Amniotic epithelial cell (primary cell): ENCODE results near the gene ETV7.
"Not testable (repeated sequence)": the region's sequence is repeated elsewhere in the genome, so short reads cannot be mapped to it uniquely, and the experiment has no call there.

Experiments used
- DNase-seq: peaks from one replicate; pipeline ENCODE4 v3.0.0-alpha.2; 2010; ENCODE audit warnings: low read depth

ETV7 gene

GRCh38 chr6:36340618-36341454 lies 46.6 kb downstream of the ETV7 start:
- peak; percentile 52 for DNase-seq

- no peak for DNase-seq
These were observed 47.2 kb downstream of the ETV7 start for GRCh38 chr6:36340306-36340617.

- DNase-seq, result no peak
These were observed 48.3 kb downstream of the ETV7 start for GRCh38 chr6:36339146-36339545.

GRCh38 chr6:36338223-36338622 lies 49.2 kb downstream of the ETV7 start:
- DNase-seq, result not testable (repeated sequence)

- no peak for DNase-seq
These were observed 49.7 kb downstream of the ETV7 start for GRCh38 chr6:36337814-36338213.

GRCh38 chr6:36336779-36337241 lies 50.7 kb downstream of the ETV7 start, which contains the start of gene BNIP5:
BNIP5 (minus strand) TSS chr6:36336888; CDS start chr6:36330690, 6,198 bp downstream.
- DNase-seq, result no peak

- DNase-seq, result no peak
These were observed 51.2 kb downstream of the ETV7 start for GRCh38 chr6:36336208-36336710.

- DNase-seq, result no peak
These were observed 51.8 kb downstream of the ETV7 start for GRCh38 chr6:36335465-36336207.

- DNase-seq, result no peak
These were observed 52.5 kb downstream of the ETV7 start for GRCh38 chr6:36334832-36335459.

- DNase-seq, result no peak
These were observed 53.3 kb downstream of the ETV7 start for GRCh38 chr6:36333931-36334725.

GRCh38 chr6:36333171-36333895 lies 54.1 kb downstream of the ETV7 start:
- DNase-seq, result no peak

- DNase-seq, result no peak
These were observed 56.1 kb downstream of the ETV7 start for GRCh38 chr6:36331381-36331780.

GRCh38 chr6:36330366-36330765 lies 57.1 kb downstream of the ETV7 start:
- DNase-seq, result no peak

GRCh38 chr6:36329798-36330291 lies 57.6 kb downstream of the ETV7 start:
- DNase-seq, result no peak

- DNase-seq, result no peak
These were observed 58.9 kb downstream of the ETV7 start for GRCh38 chr6:36328600-36328999.

- DNase-seq, result no peak
These were observed 59.6 kb downstream of the ETV7 start for GRCh38 chr6:36327919-36328236.

- no peak for DNase-seq
These were observed 60.1 kb downstream of the ETV7 start for GRCh38 chr6:36327226-36327918.

GRCh38 chr6:36326356-36326995 lies 61.0 kb downstream of the ETV7 start:
- DNase-seq, result no peak

GRCh38 chr6:36324715-36325114 lies 62.8 kb downstream of the ETV7 start:
- DNase-seq, result no peak

- DNase-seq, result no peak
These were observed 63.3 kb downstream of the ETV7 start for GRCh38 chr6:36324191-36324590.
